Superior temporal gyrus (tissue), 1 donor: Measurements from ENCODE around the gene PREP.
"Not testable (repeated sequence)": the region's sequence is repeated elsewhere in the genome, so short reads cannot be mapped to it uniquely, and the experiment has no call there.

Source experiments
- DNase-seq: peaks from one replicate; pipeline ENCODE4 v3.0.0-alpha.2; 2016; ENCODE audit errors: extremely low spot score

PREP gene

DNA sequence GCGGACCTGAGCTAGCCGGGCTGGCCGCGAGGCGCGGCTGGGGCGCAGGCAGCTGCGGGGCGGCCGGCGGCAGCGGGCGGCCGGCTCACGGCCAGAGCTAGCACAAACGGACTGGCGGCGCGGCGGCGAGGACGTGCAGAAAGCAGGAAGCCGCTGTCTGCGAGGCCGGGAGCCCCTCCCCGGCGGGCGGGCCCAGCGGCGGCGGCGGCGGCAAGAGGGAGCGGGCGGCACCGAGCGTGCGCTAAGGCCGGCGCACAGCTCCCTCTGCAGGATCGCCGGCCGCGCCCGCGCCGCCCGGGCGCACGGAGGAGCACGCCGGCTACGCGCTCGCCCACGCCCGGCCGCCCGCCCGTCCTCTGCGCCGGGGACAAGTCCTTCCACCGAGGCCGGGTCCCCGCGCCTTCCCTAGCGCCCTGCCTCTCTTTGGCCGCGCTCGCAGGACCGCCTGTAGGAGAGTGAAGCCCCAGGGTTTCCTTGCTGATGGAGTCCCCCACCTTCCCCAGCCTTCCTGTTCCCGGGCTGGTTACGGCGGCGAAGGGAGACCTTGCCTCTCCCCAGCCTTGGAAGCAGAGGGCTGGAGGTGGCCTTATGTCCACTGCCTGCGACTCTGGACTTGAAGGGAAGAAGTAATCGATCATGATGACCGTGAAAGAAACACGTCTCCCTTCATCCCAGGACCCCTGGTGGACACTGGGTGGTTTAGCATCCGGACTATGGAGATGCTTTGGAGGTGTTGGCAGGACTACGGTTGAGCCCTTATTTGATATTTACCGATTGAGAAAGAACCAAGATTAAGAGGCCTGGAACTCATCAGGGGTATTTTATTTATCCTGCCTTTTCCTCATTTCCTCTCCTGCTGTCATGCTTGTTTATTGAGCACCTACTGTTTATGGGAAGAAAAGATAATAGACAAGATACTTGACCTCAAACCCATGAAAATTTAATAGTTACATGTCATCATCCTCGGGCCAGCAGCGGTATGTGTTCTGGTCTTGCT lies at the start of gene PREP:
Gene PREP (minus strand): TSS at position 144 of the 997 bp plus-strand sequence. CDS start 191 bp downstream, outside the sequence.
- peak; percentile 84 for DNase-seq

DNA sequence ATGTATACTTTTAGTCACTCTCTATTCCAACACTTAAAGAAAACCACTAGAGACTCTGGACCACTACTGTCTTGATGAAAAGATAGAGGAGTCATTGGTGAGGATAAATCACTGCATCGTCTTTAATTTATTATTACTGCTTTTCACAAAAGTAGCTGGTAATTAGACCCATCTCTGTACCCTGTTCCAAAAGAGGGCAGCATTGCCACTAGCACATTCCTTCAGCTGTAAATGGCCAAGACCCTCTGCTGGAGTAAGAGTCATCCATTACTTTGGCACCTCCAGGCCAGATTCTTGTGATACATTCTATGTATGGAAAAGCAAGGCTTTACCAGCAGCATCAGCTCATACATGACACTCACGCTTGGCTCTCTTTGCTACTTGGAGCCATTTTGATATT lies 49.5 kb upstream of the PREP start:
- DNase-seq, result no peak

DNA sequence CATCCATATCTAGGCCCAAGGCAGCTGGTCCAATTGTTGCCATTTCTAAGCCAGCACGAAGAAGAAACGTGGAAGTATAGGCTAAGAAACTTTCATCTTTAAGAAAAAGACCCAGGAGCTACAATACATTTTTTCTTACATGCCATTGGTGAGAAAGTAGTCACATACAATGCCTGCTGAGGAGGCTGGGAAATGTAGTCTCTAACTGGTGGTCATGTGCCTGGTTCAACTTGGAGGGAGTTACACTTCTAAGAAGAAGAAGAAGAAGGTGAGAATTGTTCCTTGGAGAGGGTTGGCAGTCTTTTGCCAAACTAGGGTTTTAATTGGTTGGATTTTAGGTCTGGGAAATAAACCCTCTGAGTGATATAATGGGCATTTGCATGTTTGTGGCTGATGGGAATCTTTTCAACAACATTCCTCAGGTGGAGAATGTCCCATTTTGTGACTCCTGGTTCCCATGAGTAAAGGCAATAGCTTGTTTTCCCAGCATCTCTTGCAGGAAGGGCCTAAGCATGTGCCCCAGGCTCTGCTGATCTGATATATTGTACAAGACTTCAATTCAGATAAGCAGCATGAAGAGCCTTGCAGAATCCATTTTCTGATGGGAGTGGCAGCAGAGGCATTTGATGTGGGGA lies 47.0 kb upstream of the PREP start:
- DNase-seq, result no peak

DNA sequence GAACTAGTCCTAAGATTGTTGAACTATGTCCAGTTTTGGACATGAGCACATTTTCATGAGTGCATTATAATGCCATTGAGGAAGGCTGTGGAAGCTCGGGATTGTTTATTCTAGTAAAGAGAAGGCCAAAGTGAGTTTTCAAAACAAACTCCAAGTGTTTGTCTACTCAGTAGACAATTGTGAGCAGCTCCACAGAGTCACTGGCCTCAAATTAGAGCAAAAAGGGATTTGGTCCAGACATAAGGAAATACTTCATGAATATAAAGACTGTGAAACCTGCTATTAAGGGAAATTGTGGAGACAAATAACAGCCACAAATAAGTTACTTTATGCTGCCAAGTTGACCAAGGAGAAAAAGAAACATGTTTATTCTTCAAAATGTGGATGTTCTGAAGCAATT lies 42.6 kb upstream of the PREP start:
- DNase-seq, result no peak

DNA sequence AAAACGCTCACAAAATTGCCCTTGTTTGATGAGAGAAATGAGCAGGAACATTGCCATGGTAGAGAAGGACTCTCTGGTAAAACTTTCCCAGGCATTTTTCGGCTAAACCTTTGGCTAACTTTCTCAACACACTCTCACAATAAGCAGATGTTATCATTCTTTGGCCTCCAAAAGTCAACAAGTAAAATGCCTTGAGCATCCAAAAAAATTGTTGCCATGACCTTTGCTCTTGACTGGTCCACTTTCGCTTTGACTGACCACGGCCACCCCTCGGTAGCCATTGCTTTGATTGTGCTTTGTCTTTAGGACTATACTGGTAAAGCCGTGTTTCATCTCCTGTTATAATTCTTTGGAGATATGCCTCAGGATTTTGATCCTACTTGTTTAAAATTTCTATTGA lies 41.1 kb upstream of the PREP start:
- DNase-seq, result no peak

DNA sequence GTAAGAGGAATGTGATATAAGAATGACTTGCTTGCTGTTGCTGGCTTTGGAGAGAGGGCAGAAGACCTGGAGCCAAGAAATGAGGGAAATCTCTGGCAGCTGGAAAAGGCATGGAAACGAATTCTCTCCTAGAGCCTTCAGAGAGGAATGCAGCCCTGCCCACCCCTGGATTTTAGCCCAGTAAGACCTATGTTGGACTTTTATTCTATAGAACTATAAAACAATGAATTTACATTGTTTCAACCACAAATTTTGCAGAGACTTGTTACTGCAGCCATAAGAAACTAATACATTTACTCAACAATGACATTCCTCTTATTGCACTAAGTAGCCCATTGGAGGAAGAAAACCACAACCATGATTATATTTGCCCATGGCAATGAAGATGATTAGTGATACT lies 39.5 kb upstream of the PREP start:
- DNase-seq, result no peak

DNA sequence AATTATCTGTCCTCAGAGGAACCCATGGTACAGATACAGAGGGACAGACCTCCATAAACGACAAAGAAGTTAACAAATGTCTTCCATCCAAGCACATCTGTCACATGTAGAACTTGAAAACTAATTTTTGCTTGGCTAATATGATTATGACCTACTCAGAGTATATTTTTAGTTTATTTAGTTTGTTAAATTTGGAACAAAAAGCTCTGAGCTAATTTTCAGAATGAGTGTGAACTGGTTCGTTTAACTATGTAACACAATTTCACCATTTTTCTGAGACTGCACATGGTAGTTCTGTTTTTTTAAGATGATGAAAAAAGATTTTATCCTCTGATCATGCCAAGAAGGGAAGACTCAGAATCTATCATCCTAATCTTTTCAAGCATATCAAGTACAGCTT lies 34.4 kb upstream of the PREP start:
- no peak for DNase-seq

DNA sequence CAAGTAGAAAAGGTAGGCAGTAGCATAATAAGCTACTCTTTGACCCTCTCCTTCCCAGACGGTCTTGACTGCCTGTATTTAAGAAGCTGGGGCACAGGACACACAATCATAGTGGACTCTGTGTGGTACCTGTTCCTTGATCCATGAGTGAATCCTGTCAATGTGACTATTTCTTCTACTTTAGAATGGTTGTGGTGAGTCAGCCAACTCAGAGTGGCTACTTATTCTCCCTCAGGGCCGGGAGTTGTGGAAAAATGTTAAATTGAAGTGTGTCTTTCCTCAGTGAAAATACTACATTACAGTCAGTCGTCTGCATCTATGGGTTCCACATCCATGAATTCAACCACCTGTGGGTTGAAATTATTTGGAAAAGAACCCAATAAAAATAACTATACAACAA lies 30.8 kb upstream of the PREP start:
- DNase-seq, result no peak

DNA sequence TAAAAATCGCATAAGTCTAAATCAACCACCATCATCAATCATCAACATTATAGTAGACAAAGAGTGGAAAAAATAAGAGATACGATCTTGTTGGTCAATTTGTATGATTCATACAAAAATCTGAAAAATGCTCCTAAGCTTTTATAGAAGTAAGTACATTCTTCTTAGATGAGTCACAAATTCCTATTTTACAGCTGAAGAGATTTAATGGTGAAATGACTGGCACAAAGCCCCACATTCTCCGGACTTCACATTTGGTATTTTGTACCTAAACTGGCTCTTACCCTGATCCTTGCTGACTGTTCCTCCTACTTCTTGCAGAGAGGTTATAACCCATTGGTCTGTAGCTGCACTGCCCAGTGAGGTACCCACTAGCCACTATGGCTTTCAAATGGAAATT lies 29.9 kb upstream of the PREP start:
- peak; percentile 6 for DNase-seq

DNA sequence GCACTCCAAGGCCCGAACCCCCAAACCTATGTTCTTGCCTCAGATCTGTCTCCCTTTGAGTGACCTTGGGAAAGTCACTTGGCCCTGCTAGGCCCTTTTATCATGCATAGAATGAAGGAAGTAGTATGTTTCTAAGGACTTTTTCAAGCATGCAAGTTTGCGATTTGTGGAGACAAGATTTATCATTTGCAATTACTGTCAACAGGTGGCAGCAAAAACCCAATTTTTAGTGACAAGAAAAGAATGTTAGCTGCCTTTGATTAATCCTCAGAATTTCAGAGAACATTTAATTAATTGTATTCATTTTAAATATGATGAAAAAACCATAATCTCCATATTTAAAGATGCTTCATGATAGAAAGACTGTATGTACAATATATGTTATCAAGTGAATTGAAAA lies 28.3 kb upstream of the PREP start:
- DNase-seq, result peak; percentile 77

DNA sequence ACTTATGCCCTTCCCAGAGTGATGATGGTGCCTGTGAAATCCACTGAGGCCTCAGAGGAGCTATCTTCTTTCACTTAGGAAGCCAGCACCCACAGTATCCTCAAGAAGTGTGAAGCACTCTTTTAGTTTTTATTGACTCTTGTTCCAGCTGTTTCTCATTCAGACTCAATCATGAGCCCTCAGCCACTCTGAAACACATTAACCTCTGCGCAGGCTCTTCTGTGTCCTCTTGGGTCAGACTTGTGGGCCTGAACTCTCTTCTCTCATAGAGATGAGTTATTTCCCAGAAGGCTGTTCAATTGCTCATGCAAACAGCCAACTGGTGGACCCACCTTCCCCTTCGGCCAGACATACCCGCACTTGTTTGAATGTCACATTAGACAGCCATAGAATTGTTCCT lies 27.8 kb upstream of the PREP start:
- peak; percentile 12 for DNase-seq

DNA sequence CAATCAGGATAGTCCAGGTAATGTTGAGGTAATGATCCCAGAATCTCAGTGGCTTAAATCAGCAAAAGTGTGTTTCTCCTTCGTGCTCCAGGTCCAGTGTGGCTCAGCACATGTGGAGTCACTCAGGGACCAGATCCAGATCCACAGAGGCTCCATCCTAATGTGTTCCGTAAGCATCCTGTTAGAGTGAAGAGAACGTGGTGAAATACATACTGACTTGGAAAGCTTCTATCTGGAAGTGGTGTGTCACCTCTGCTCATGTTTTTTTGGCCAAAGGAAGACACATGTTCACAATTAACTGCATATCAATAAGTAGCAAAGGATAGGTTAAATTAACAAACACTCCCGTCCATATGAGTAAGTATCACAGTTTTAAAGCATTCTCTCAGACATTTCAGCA lies 26.8 kb upstream of the PREP start:
- DNase-seq, result no peak

DNA sequence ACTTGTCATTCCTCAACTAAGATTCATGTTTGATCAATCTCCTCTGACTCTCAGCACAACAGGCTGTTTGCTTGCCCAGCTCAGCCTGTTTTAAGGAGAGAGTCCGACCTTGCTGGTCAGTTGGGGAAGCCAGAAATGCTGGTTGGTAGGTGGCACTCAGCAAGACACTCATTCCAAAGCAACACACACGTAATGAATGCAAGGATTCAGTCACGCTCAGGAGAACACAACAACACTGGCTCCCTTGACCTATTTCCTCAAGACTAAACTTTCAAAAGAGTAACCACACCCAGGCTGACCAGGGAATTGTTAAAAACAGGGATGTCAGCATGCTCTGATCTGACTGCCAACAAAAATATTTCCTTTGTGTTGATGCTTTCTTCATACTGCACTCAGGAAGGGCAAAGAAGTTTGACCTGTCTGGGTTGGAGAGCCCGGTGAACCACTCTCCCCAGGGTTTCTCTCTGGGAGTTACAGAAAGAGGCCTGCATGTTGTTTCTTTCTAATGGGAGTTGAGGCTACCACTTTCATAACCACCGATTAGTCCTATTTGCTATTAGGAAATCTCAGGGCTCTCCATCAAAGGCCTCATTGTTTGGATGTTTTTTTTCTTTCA lies 25.6 kb upstream of the PREP start:
- peak; percentile 9 for DNase-seq

DNA sequence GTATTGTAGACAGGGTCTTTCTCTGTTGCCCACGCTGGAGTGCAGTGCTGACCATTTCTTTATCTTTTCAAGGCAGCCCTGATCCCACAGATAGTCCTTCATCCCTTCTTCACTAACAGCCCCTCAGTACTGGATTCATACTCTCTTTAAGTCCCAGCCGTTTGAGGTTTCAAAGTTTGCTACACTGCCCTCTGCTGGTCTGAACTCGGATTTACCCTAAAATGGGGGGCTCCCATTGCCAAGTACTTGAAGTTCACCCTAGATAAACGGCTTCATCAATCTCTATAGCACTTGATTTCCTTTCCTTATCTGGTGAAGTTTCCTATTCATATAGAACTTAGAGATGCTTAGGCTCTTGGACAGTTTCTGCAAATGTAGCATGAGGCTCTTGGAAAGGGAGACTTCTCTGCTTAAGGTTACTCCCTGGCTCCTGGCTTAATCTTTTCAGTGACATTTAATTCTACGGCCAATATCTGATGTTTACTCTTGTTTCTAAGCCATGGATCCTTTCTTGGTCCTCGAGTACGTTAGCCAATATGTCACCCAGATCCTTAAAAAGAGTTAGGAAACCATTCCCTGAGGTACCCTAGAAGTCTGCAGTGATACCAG lies 21.4 kb upstream of the PREP start:
- DNase-seq, result peak; percentile 65

DNA sequence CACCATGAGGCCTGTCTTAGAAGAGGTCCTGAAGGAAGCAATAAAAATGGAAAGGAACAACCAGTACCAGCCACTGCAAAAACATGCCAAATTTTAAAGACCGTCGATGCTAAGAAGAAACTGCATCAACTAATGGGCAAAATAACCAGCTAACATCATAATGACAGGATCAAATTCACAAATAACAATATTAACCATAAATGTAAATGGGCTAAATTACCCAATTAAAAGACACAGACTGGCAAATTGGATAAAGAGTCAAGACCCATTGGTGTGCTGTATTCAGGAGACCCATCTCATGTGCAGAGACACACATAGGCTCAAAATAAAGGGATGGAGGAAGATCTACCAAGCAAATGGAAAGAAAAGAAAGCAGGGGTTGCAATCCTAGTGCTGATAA lies 14.1 kb upstream of the PREP start:
- DNase-seq, result not testable (repeated sequence)

DNA sequence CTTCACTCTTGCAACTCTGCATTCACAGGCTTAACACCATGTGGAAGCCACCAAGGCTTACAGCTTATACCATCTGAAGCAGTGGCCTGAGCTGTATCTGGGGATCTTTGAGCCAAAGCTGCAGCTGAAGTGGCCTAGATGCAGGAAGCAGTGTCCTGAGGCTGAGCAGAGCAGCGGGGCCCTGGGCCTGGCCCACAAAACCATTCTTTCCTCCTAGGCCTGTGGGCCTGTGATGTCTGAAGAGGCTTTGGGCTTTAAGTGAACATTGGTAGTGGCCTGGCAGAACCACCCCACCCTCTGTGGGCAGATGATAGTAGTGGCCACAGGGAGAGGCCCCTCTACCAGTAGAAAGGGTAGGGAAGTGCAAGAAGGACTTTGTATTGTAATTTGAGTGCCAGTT lies 6.9 kb upstream of the PREP start:
- DNase-seq, result no peak

DNA sequence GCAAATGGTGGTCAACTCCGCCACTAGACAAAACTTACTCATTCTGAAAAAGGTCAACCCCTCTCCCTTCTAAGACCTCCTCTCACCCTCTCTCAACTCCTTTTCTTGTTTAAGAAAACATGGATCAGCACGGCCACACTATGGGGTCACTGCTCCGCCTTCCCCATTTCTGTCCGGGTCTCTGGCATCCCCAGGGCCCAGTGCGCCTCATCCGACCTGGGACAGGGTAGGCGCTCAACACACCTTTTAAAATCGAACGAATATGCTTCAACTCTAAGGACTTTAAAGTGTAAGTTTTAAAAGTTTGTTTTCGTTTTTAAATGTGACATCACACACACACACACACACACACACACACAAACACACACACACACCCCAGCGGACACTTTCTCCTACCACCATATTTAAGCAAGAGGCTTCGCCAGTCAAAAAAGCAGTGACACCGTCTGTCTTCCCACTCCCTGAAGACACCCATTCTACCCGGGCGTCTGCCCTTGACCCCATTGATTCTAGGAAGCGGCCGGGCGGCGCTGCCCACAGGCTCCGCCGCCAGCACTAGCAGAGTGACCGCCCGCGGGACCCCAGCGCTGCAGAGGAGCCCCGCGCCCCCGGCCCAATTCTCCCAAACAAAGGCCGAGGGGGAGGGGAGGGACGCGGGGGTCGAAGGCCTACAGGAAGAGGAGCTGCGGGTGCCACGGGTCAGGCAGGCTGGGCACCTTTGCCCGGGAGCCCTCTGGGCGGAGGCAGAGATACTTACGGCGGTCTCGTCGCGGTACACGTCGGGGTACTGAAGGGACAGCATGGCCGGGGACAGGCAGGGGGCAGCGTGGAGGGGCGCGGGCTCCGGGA lies 568 bp downstream of the PREP start:
- DNase-seq, result peak; percentile 12

DNA sequence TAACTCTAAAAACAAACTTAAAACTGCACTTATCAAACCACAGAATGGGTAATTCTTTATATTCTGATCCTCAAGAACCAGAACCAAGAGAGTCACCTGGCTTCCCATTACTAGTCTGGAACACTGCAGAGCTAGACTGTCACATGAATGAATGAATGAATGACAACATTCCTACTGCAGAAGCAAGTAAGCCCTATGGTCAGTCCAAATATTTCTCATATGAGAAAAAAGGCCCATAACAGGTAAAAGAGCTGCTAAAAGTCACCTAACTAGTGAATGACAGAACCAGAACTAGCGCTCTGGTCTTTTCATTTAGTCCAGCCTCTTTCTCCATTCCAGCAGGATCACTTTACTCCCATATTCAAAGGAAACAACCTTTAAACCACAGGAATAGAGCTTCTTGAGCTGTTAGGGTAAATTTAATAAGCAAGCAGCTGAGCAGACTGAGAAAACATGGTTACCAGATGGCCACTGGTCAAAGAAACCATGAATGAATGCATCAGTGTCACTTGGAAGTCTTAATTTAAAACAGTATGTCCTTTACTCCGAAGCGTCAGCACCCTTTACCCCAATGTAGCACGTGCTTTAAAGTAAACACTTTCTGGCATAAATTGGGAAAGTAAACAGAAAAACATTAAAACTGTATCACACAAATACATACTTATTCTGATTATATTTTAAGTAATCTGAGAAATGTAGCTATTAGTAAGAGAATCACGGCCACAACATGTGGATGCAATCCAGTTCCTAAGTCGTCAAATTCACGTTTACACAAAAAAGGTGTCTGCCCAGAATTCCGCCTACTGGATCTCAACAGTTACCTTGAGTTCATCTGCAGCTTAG lies 1.4 kb downstream of the PREP start:
- DNase-seq, result peak; percentile 14

DNA sequence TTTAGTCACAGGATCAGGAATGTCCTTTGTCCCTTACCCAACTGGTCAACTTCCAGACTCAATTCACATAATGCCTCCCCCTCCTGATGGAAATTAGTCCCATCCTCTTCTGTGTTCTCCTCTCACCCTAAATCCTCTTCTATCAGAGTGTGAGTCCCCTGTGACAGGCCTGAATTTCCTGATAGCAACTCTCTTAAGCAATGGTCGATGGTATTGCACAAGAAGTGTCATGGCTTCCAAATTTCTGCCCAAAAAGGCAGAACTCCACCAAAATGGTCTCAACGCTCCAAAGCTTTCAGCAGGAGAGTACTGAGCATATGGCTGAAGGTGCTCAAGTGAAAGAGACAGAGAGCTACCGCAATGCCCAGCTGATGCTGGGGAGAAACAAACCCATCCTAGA lies 2.4 kb downstream of the PREP start:
- DNase-seq, result no peak

DNA sequence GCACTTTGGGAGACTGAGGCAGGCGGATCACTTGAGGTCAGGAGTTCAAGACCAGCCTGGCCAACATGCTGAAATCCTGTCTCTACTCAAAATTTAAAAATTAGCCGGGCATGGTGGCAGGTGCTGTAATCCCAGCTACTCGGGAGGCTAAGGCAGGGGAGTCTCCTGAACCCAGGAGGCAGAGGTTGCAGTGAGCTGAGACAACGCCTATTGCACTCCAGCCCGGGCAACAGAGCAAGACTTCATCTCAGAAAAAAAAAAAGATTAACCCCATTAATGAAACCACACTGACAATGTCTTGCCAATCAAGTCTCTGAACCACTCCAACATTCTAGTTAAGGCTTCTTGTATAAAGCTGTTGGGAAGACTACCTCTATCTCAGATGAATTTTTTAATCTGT lies 4.0 kb downstream of the PREP start:
- no peak for DNase-seq
